ENCODE measurements around the gene KLF13.

KLF13 gene

DNA sequence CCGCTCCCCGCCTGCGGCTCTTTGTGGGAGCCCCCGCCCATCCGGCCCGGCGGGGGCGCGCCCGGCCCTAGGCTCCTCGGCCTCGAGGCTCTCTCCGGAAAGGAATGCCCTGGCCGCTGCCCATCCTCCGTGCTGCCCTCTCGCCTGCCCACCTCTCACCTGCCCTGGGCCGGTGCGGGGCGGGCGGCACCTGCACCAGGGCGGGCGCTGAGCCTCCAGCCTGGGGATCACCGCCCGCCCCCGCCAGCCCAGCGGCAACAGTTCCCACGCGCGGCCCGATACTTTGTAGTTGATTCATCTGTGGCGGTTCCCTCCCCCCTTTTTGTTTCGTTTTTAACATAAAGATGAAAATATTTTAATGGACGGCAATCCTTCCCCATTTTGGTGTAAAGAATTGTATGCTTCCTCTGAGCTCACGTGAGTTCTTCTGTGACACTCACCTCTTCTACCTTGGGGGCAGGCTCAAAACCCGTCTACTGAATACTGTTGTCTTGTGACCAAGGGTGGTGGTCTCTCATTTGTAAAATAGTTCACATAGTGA lies 1.9 kb downstream of the KLF13 start:
- Histone ChIP-seq H3K4me3 (ENCODE audit: low read length in 2 of 2) (peak overlapping the region; percentile 64 to 84), H3K36me3 (ENCODE audit: control insufficient read depth in 2 of 2, insufficient read depth in 2 of 2, low read length in 2 of 2) (no peaks in the 10 kb centered on the region), H3K9ac (ENCODE audit: low read length in 2 of 2) (peak overlapping the region; percentile 36 to 68), H3K4me1 (ENCODE audit: control insufficient read depth, insufficient read depth, low read length) (peaks cover 48% of the 10 kb centered on the region), H3K27me3 (ENCODE audit: control insufficient read depth in 1 of 2, insufficient read depth in 2 of 2, low read length in 2 of 2) (no peaks in the 10 kb centered on the region), H3K9me3 (ENCODE audit: control insufficient read depth in 2 of 2, low read length in 2 of 2) (no peaks in the 10 kb centered on the region), H3K27ac (ENCODE audit: low read length) (peak overlapping the region; percentile 62)

DNA sequence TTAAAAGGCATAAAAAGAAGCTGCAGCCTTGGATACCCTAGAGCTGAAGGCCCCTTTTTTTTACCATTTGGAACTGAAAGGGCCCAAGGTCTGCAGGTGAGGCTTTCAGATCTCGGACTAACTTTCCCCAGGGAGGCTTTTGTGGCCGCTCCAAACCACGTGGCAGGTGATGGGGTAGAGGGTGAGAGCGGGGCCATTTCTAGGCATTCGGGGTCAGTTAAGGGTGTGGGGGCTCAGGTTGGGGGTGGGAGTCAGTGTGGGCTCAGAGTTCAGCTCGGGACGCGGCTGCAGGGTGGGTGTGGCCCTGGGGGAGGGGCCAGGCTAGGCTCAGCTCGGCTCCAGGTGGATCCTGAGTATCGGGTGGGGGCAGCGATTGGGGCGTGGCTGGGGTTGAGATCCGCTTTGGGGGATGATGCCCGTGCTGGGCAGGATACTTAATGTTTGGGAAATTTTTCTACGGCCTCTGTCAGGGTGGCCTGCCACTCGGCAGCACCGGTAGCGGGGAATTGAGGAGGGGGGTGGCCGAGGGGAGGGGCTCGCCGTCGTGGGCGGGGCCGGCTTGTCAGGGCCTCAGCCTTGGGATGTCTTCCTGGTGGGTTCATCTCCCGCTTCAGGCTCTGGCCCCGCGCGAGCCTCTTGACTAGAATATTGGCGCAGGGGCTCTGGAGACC lies 2.5 kb downstream of the KLF13 start:
- H3K27ac ChIP-seq (ENCODE audit: low read length) = no peak overlapping the region
- H3K27me3 ChIP-seq (ENCODE audit: control insufficient read depth in 1 of 2, insufficient read depth in 2 of 2, low read length in 2 of 2) = no peaks in the 10 kb centered on the region
- H3K4me1 ChIP-seq (ENCODE audit: control insufficient read depth, insufficient read depth, low read length) = peaks cover 51% of the 10 kb centered on the region
- no peaks in the 10 kb centered on the region for H3K9me3 ChIP-seq (ENCODE audit: control insufficient read depth in 2 of 2, low read length in 2 of 2)
- H3K36me3 ChIP-seq (ENCODE audit: control insufficient read depth in 2 of 2, insufficient read depth in 2 of 2, low read length in 2 of 2) = no peaks in the 10 kb centered on the region
- H3K9ac ChIP-seq (ENCODE audit: low read length in 2 of 2) = peak overlapping the region; percentile 36 to 68
- H3K4me3 ChIP-seq (ENCODE audit: low read length in 2 of 2) = peak overlapping the region; percentile 64 to 84

DNA sequence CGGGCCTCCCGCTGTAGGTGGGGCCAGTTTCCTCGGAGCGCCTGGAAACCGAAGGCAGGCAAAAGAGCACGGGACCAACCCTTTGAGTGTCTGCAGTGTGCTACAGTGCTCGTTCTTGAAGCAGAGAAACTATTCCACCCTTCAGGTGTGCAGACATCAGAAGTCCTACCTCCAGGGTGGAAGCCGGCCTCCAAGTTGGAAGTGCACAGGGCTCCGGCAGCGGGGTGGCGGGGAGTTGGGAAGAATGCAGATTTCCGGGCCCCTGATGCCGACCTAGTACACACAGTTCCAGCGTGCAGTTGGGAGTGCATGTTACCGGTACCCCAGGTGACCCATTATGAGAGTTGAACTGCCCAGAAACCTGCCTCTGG lies 3.0 kb downstream of the KLF13 start:
- Histone ChIP-seq H3K9ac (ENCODE audit: low read length in 2 of 2) (no peak overlapping the region), H3K27ac (ENCODE audit: low read length) (no peak overlapping the region), H3K4me3 (ENCODE audit: low read length in 2 of 2) (peak overlapping the region in 1 of 2 donors; percentile 52), H3K4me1 (ENCODE audit: control insufficient read depth, insufficient read depth, low read length) (peaks cover 51% of the 10 kb centered on the region), H3K27me3 (ENCODE audit: control insufficient read depth in 1 of 2, insufficient read depth in 2 of 2, low read length in 2 of 2) (no peaks in the 10 kb centered on the region), H3K9me3 (ENCODE audit: control insufficient read depth in 2 of 2, low read length in 2 of 2) (no peaks in the 10 kb centered on the region), H3K36me3 (ENCODE audit: control insufficient read depth in 2 of 2, insufficient read depth in 2 of 2, low read length in 2 of 2) (no peaks in the 10 kb centered on the region)

DNA sequence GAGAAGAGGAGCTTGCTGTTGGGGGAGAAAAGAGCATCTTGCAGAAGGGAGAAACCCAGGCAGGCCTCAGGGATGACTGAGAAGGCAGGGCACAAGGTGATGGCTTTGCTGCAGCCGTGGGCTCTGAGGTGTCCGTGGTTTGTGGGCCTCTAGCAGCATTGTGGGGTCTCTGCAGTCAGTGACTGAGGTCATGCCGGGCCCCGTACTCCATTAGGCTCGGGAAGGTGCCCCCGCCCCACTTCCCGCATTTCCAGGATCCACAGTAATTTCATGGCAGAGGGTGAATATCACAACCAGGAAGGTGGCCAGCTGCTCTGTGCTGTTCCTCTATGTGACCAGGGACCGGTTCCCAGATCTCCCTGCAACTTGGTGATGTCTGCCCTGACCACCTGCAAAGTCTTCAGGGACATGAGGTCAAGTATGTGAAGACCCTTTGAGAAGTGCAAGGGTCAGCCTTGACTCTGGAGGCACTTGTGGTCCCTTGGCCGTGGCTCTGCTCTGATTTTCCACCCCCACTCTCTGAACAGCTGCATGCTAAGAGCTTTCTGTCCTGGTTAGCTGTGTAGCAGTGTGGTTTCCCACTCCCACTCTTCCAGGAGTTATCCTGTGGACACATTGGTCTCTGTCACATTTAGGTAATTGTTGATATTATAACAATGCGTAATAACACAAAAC lies 3.6 kb downstream of the KLF13 start:
- H3K27ac ChIP-seq (ENCODE audit: low read length) = no peak overlapping the region
- H3K4me3 ChIP-seq (ENCODE audit: low read length in 2 of 2) = peak overlapping the region in 1 of 2 donors; percentile 52
- no peak overlapping the region for H3K9ac ChIP-seq (ENCODE audit: low read length in 2 of 2)
- no peaks in the 10 kb centered on the region for H3K9me3 ChIP-seq (ENCODE audit: control insufficient read depth in 2 of 2, low read length in 2 of 2)
- H3K36me3 ChIP-seq (ENCODE audit: control insufficient read depth in 2 of 2, insufficient read depth in 2 of 2, low read length in 2 of 2) = no peaks in the 10 kb centered on the region
- peaks cover 52% of the 10 kb centered on the region for H3K4me1 ChIP-seq (ENCODE audit: control insufficient read depth, insufficient read depth, low read length)
- H3K27me3 ChIP-seq (ENCODE audit: control insufficient read depth in 1 of 2, insufficient read depth in 2 of 2, low read length in 2 of 2) = no peaks in the 10 kb centered on the region

DNA sequence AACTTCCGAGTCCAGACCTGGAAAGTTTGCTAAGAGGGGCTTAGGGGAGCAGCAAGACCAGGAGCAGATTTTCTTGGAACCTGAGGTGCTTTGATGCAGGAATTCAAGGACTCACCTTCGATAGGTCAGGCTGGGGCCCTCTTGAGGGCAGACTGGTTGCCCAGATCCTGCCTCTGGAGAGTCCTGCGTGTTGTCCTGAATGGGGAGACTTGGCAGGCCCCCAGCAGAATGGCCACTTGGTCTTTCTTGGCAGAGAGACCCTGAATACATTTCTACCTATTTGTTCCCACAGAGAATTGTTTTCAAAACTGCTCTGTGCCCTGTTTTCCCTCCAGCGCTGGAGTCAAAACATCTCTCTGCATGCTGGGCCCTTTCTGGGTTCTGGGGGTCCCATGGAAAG lies 4.2 kb downstream of the KLF13 start:
- H3K27ac ChIP-seq (ENCODE audit: low read length) = no peak overlapping the region
- no peaks in the 10 kb centered on the region for H3K36me3 ChIP-seq (ENCODE audit: control insufficient read depth in 2 of 2, insufficient read depth in 2 of 2, low read length in 2 of 2)
- H3K27me3 ChIP-seq (ENCODE audit: control insufficient read depth in 1 of 2, insufficient read depth in 2 of 2, low read length in 2 of 2) = no peaks in the 10 kb centered on the region
- H3K4me1 ChIP-seq (ENCODE audit: control insufficient read depth, insufficient read depth, low read length) = peaks cover 54% of the 10 kb centered on the region
- H3K9ac ChIP-seq (ENCODE audit: low read length in 2 of 2) = no peak overlapping the region
- H3K4me3 ChIP-seq (ENCODE audit: low read length in 2 of 2) = no peak overlapping the region
- no peaks in the 10 kb centered on the region for H3K9me3 ChIP-seq (ENCODE audit: control insufficient read depth in 2 of 2, low read length in 2 of 2)

DNA sequence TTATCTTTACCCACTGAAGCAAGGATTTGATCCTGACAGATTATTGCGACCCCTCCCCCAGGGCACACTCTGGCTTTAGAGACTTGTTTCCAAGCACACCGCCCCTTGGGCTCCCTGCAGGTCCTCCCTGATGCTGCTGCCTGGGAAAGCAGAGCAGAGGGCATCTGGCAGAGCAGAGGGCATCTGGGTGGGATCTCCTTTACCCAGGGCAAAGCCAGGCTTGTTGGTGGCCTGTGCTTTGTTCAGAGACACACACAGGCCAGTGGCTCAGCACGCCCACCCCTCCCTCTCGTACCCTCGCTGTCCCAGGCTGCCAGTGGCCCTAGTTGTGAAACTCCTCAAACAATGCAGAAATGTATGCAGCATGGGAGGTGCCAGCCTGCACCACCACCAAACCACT lies 4.8 kb downstream of the KLF13 start:
- Histone ChIP-seq H3K4me3 (ENCODE audit: low read length in 2 of 2) (no peak overlapping the region), H3K9me3 (ENCODE audit: control insufficient read depth in 2 of 2, low read length in 2 of 2) (no peaks in the 10 kb centered on the region), H3K27ac (ENCODE audit: low read length) (no peak overlapping the region), H3K36me3 (ENCODE audit: control insufficient read depth in 2 of 2, insufficient read depth in 2 of 2, low read length in 2 of 2) (no peaks in the 10 kb centered on the region), H3K27me3 (ENCODE audit: control insufficient read depth in 1 of 2, insufficient read depth in 2 of 2, low read length in 2 of 2) (no peaks in the 10 kb centered on the region), H3K4me1 (ENCODE audit: control insufficient read depth, insufficient read depth, low read length) (peaks cover 59% of the 10 kb centered on the region), H3K9ac (ENCODE audit: low read length in 2 of 2) (no peak overlapping the region)

DNA sequence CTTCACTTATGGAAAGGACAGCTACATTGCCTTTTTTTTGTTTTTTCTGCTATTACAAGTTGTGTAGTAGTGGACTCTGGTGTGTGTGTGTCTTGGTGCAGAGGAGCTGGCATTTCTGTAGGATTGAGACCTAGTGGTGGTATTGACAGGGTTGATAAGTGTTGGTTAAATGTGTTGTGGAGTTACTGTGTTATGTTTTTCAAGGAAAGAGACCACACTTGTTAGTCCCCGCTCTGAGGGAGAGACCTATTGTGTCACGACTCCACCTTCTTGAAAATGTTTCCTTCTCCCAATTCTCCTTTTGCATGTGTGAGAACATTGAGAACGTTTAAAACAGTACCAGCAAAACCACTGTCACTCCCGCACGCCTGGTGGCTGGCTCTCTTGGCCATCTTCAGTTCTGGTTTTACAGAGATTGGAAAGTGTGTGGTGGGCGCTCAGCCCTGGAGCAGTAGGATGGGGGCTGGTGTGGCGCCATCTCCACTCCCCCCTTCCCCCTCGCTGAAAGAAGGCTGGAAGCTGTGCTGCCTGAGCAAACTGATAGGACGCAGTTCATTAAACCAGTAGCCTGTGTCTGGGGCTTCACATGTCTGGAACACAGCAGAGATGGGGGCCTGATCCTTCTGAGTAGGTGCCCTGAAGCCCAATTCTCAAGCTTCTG lies 5.5 kb downstream of the KLF13 start:
- no peak overlapping the region for H3K9ac ChIP-seq (ENCODE audit: low read length in 2 of 2)
- peaks cover 67% of the 10 kb centered on the region for H3K4me1 ChIP-seq (ENCODE audit: control insufficient read depth, insufficient read depth, low read length)
- no peak overlapping the region for H3K27ac ChIP-seq (ENCODE audit: low read length)
- H3K27me3 ChIP-seq (ENCODE audit: control insufficient read depth in 1 of 2, insufficient read depth in 2 of 2, low read length in 2 of 2) = no peaks in the 10 kb centered on the region
- H3K9me3 ChIP-seq (ENCODE audit: control insufficient read depth in 2 of 2, low read length in 2 of 2) = no peaks in the 10 kb centered on the region
- H3K36me3 ChIP-seq (ENCODE audit: control insufficient read depth in 2 of 2, insufficient read depth in 2 of 2, low read length in 2 of 2) = no peaks in the 10 kb centered on the region
- H3K4me3 ChIP-seq (ENCODE audit: low read length in 2 of 2) = no peak overlapping the region

DNA sequence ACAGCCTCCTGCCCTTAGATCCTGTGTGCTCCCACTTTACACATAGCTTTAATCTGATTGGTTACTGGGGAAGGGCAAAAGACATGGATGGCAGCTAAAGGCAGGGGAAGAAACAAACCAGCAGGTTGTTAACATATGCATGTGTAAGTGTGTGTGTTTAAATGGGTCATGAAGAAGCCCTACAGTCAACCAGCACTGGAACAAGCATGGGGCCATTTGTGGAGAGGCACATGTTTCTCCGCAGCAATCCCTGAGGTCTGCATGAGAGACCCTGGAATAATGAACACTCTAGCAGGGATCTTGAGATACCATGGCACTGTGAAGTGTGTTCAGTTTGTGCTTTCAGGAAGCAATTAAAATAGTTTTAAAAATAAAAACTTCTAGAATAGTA lies 6.0 kb downstream of the KLF13 start:
- Histone ChIP-seq H3K27ac (ENCODE audit: low read length) (no peak overlapping the region), H3K9me3 (ENCODE audit: control insufficient read depth in 2 of 2, low read length in 2 of 2) (no peaks in the 10 kb centered on the region), H3K4me3 (ENCODE audit: low read length in 2 of 2) (no peak overlapping the region), H3K36me3 (ENCODE audit: control insufficient read depth in 2 of 2, insufficient read depth in 2 of 2, low read length in 2 of 2) (no peaks in the 10 kb centered on the region), H3K9ac (ENCODE audit: low read length in 2 of 2) (no peak overlapping the region), H3K27me3 (ENCODE audit: control insufficient read depth in 1 of 2, insufficient read depth in 2 of 2, low read length in 2 of 2) (no peaks in the 10 kb centered on the region), H3K4me1 (ENCODE audit: control insufficient read depth, insufficient read depth, low read length) (peaks cover 72% of the 10 kb centered on the region)

DNA sequence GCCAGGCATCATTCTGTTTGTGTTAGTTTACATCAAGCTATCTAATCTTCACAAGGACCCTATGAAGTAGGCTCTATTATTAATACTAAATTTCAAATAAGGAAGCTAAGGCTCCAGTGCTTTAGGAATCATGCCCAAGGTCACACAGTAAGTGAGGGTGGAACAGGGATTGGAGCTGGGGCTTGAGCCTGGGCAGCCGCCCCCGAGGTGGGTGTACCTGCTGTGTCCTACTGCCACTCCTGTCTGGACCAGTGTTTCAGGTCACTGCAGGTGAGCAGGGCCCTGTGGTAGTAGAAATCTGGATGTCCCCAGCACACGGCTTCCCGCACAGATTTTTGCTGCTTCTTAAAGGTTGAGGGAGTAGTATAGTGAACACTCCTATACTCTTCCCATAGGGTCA lies 6.5 kb downstream of the KLF13 start:
- H3K36me3 ChIP-seq (ENCODE audit: control insufficient read depth in 2 of 2, insufficient read depth in 2 of 2, low read length in 2 of 2) = no peaks in the 10 kb centered on the region
- H3K27me3 ChIP-seq (ENCODE audit: control insufficient read depth in 1 of 2, insufficient read depth in 2 of 2, low read length in 2 of 2) = no peaks in the 10 kb centered on the region
- H3K4me3 ChIP-seq (ENCODE audit: low read length in 2 of 2) = no peak overlapping the region
- peaks cover 77% of the 10 kb centered on the region for H3K4me1 ChIP-seq (ENCODE audit: control insufficient read depth, insufficient read depth, low read length)
- H3K9me3 ChIP-seq (ENCODE audit: control insufficient read depth in 2 of 2, low read length in 2 of 2) = no peaks in the 10 kb centered on the region
- no peak overlapping the region for H3K9ac ChIP-seq (ENCODE audit: low read length in 2 of 2)
- no peak overlapping the region for H3K27ac ChIP-seq (ENCODE audit: low read length)

DNA sequence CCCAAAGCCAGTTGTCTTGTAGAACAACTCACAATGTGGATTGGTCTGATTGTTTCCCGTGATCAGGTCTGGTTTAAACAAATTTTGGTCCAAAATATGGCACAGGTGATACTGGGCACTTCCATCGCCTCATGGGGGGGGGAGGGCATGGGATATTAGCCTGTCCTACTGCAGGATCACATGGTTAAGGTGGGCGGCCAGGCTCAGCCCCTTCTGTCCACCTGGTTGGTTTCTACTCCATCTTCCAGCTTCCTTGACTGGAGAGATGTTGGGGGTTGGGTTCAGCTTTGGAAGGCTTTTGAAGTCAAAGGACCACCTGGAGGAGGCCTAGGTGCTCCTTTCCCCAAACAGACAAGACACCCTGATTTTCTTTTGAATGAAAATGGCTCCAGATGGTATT lies 7.2 kb downstream of the KLF13 start:
- Histone ChIP-seq H3K4me1 (ENCODE audit: control insufficient read depth, insufficient read depth, low read length) (peaks cover 81% of the 10 kb centered on the region), H3K9me3 (ENCODE audit: control insufficient read depth in 2 of 2, low read length in 2 of 2) (no peaks in the 10 kb centered on the region), H3K27ac (ENCODE audit: low read length) (no peak overlapping the region), H3K4me3 (ENCODE audit: low read length in 2 of 2) (no peak overlapping the region), H3K36me3 (ENCODE audit: control insufficient read depth in 2 of 2, insufficient read depth in 2 of 2, low read length in 2 of 2) (no peaks in the 10 kb centered on the region), H3K9ac (ENCODE audit: low read length in 2 of 2) (no peak overlapping the region), H3K27me3 (ENCODE audit: control insufficient read depth in 1 of 2, insufficient read depth in 2 of 2, low read length in 2 of 2) (no peaks in the 10 kb centered on the region)

All from stomach smooth muscle (tissue), 2 donors.